A673 (cell line): ENCODE data around the gene ZNF2. TPM values are rescaled to one million over a fixed set of nuclear protein-coding genes. Genes with fewer than 3 reads are reported as not detected.

ENCODE experiments used
- BruUV-seq: library from RNA; stranded (reverse); fragments of 400-500 nt; replicated peaks from 2 replicates; lab custom pipeline; 2021; lab: Mats Ljungman, UMichigan
- CTCF ChIA-PET: fragments of 300-600 bp; sonication (Branson Sonifier 250); formaldehyde crosslinking; loops from one replicate; lab custom pipeline; 2022; ENCODE audit warnings: antibody characterized with exemption; lab: Charles Lee
- POLR2A ChIA-PET: fragments of 300-600 bp; sonication (Branson Sonifier 250); formaldehyde crosslinking; loops from one replicate; lab custom pipeline; 2022; ENCODE audit warnings: antibody characterized with exemption; ENCODE audit not compliant: low non-redundant PET; lab: Charles Lee
- DNase-seq: peaks from one replicate; pipeline ENCODE4 v3.0.0-alpha.2; 2015; ENCODE audit warnings: low spot score
- H3K27ac ChIP-seq: fragments of 200-600 bp; sonication (generic); 2 replicates; pipeline ENCODE4 v1.5.1; 2016; ENCODE audit warnings: mixed run types, low read depth, mild to moderate bottlenecking, mixed read lengths, antibody characterized with exemption, low read length; ENCODE audit not compliant: poor library complexity, severe bottlenecking
- H3K27me3 ChIP-seq: fragments of 200-600 bp; sonication (generic); replicated peaks from 2 replicates; pipeline ENCODE4 v1.6.1; 2017; ENCODE audit warnings: mixed run types, low read depth, mild to moderate bottlenecking, mixed read lengths, antibody characterized with exemption, low read length; ENCODE audit not compliant: insufficient read depth, poor library complexity
- H3K36me3 ChIP-seq: fragments of 200-600 bp; sonication (generic); 2 replicates; pipeline ENCODE4 v1.6.1; 2016; ENCODE audit warnings: mixed run types, mild to moderate bottlenecking, mixed read lengths, antibody characterized with exemption, low read length; ENCODE audit not compliant: insufficient read depth, poor library complexity, severe bottlenecking
- H3K4me1 ChIP-seq: fragments of 200-600 bp; sonication (generic); 2 replicates; pipeline ENCODE4 v1.6.1; 2017; ENCODE audit warnings: mixed run types, mild to moderate bottlenecking, mixed read lengths, antibody characterized with exemption, low read length; ENCODE audit not compliant: insufficient read depth, poor library complexity, severe bottlenecking
- H3K4me3 ChIP-seq: fragments of 200-600 bp; sonication (generic); 2 replicates; pipeline ENCODE4 v1.5.1; 2016; ENCODE audit warnings: low read depth, mixed run types, mild to moderate bottlenecking, mixed read lengths, low read length; ENCODE audit not compliant: poor library complexity, severe bottlenecking
- H3K9me3 ChIP-seq: fragments of 200-600 bp; sonication (generic); 2 replicates; pipeline ENCODE4 v1.6.1; 2016; ENCODE audit warnings: mixed run types, low read depth, mild to moderate bottlenecking, mixed read lengths, antibody characterized with exemption, low read length; ENCODE audit not compliant: poor library complexity, severe bottlenecking
- CTCF ChIP-seq: fragments of 300-800, 200-600 bp; sonication (generic); conservative IDR thresholded peaks from 2 replicates; pipeline ENCODE4 v1.5.1; 2017; ENCODE audit warnings: low read depth, mild to moderate bottlenecking, antibody characterized with exemption, low read length, moderate library complexity, mixed read lengths
- EZH2 ChIP-seq: fragments of 200-600 bp; sonication (generic); IDR thresholded peaks from 2 replicates; pipeline ENCODE4 v1.6.1; 2017; ENCODE audit warnings: borderline replicate concordance, low read depth, mild to moderate bottlenecking, mixed read lengths, antibody characterized with exemption, low read length; ENCODE audit not compliant: poor library complexity, severe bottlenecking
- intact Hi-C: fragments of 100-400 bp; cut with micrococcal nuclease; formaldehyde crosslinking; loops from one replicate; pipeline ENCODE4 v1.10.0; 2022; ENCODE audit not compliant: unreplicated experiment
- total RNA-seq: library from RNA; stranded (reverse); gene quantifications from 2 replicates; pipeline ENCODE4 v1.2.3, GENCODE V29; 2021

The ZNF2 gene
- total RNA-seq, 1 experiment from 2014 or later, result 4.6 TPM

- no peak for DNase-seq
- Histone ChIP-seq H3K4me3 (no peak overlapping the region), H3K27ac (no peak overlapping the region), H3K9me3 (no peaks in the 10 kb centered on the region), H3K36me3 (no peaks in the 10 kb centered on the region), H3K27me3 (no peaks in the 10 kb centered on the region), H3K4me1 (no peaks in the 10 kb centered on the region)
- ChIA-PET CTCF (no interaction called here), POLR2A (no interaction called here)
- no TSS peak for BruUV-seq
- intact Hi-C loops, result no loop called here
- TF ChIP-seq CTCF (no peak), EZH2 (no peak)
Observed at GRCh38 chr2:95171902-95172301, 6.3 kb downstream of the ZNF2 start.

- no peaks in the 10 kb centered on the region for H3K4me1 ChIP-seq
- no peak overlapping the region for H3K27ac ChIP-seq
- ChIA-PET CTCF (no interaction called here), POLR2A (no interaction called here)
- no TSS peak for BruUV-seq
- TF ChIP-seq EZH2 (no peak), CTCF (no peak)
- H3K4me3 ChIP-seq, result no peak overlapping the region
- H3K36me3 ChIP-seq, result no peaks in the 10 kb centered on the region
- DNase-seq, result no peak
- H3K27me3 ChIP-seq, result no peaks in the 10 kb centered on the region
- no peaks in the 10 kb centered on the region for H3K9me3 ChIP-seq
- intact Hi-C loops, result no loop called here
Observed at GRCh38 chr2:95174031-95174542, 8.5 kb downstream of the ZNF2 start.

GRCh38 chr2:95179451-95179850, 13.8 kb downstream of the ZNF2 start:
- H3K9me3 ChIP-seq, result no peaks in the 10 kb centered on the region
- TF ChIP-seq EZH2, result no peak
- TF ChIP-seq CTCF, result no peak
- POLR2A ChIA-PET, result no interaction called here
- H3K27ac ChIP-seq, result no peak overlapping the region
- no peaks in the 10 kb centered on the region for H3K4me1 ChIP-seq
- no peak overlapping the region for H3K4me3 ChIP-seq
- no peaks in the 10 kb centered on the region for H3K27me3 ChIP-seq
- no TSS peak for BruUV-seq
- no peak for DNase-seq
- CTCF ChIA-PET, result no interaction called here
- intact Hi-C loops, result no loop called here
- H3K36me3 ChIP-seq, result peaks cover 9% of the 10 kb centered on the region
